ENCODE results near the gene WFDC2.

Gene WFDC2

DNA sequence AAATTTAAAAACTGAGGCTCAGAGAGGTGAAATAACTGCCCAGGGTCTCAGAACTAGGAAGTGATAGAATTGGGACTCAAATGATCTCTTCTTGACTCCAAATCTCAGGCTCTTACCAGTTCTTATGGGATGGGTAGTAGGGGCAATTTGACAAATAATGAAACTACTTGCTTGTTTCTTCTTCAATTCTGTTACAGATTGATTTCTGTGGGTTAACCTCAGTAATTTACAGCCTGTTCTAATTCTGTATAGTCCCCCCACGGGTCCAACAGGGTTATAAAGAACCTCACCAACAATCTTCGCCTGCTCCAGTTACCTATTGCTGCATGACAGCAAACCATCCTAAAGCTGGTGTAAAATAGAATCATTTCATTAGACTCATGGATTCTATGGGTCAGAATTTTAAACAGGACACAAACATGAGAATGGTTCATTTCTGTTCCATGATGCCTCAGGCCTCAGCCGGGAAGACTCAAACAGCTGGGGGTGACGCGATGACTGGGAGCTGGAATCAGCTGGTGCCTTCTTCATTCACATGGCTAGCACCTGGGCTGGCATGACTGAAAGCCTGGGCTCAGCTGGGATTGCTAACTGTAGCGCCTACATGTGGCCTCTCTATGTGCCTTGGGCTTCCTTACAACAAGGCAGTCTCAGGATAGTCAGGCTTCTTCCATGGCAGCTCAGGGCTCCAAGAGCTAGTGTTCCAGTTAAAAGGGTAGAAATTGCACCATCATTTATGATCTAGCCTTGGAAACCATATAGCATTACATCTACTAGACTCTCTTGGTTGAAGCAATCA is 6.6 kb upstream of the WFDC2 start:
- TF ChIP-seq, protein P1, sequence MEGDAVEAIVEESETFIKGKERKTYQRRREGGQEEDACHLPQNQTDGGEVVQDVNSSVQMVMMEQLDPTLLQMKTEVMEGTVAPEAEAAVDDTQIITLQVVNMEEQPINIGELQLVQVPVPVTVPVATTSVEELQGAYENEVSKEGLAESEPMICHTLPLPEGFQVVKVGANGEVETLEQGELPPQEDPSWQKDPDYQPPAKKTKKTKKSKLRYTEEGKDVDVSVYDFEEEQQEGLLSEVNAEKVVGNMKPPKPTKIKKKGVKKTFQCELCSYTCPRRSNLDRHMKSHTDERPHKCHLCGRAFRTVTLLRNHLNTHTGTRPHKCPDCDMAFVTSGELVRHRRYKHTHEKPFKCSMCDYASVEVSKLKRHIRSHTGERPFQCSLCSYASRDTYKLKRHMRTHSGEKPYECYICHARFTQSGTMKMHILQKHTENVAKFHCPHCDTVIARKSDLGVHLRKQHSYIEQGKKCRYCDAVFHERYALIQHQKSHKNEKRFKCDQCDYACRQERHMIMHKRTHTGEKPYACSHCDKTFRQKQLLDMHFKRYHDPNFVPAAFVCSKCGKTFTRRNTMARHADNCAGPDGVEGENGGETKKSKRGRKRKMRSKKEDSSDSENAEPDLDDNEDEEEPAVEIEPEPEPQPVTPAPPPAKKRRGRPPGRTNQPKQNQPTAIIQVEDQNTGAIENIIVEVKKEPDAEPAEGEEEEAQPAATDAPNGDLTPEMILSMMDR (IDR thresholded peaks at IDR 0.05; ENCODE audit: insufficient read depth, low read depth, low read length, missing control alignments) = no peak

DNA sequence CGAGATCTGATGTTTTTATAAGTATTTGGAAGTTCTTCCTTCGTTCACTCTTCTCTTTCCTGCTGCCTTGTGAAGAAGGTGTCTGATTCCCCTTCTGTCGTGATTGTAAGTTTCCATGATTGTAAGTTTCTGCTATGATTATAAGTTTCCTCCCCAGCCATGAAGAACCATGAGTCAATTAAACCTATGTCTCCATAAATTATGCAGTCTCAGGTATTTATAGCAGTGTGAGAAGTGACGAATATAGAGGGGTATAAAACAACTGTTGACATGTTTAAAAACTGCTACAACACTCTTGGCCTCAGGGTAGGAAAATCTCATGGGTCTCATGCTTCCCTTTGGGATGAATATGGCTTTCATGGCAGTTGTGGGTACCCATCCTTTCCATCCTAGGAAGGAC is 5.8 kb upstream of the WFDC2 start:
- H3K4me3 ChIP-seq (ENCODE audit: low read depth, low read length) = no peak overlapping the region
- TF ChIP-seq, protein P1 (IDR thresholded peaks at IDR 0.05; ENCODE audit: insufficient read depth, low read depth, low read length, missing control alignments) = no peak
- DNase-seq (ENCODE audit: low read depth) = no peak

More for the DNA sequence above, 6.6 kb upstream of the WFDC2 start:
- H3K4me3 ChIP-seq (ENCODE audit: low read depth, low read length) = no peak overlapping the region
- DNase-seq (ENCODE audit: low read depth) = no peak

DNA sequence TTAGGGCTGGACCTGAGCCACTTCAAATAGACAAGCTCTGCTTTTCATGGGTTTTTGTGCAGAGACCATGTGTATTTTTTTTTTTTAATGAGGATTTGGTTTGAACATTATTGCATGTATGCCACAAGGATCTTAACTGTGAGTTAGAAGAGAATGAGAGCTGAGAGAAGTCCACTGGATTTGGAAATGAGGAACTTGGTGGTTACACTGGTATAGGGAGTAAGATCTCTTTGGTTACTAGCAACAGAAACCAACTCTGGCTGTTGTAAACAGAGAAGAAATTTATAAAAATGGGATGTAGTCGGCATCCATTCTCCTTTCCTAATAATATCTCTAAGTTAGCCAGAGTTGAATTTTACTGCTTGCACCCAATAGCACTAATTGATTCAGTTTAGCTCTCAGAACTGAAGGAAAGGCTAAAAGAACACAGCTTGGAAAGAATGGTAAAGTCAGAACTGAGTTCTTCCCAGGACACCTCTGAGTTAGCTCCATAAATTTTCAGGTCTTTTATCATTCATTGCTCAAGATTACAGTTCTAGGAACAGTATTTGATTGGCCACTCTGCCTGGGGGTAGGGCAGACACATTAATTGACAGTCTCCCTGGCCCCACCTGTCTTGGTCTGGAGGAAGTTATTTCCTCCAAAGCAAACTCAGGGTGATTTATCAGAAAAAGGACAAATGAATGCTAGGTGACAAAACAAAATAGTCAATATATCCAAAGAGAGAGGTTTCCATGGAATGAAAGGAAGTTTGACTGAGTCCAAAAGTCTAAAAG is 3.9 kb upstream of the WFDC2 start:
- no peak overlapping the region for H3K4me3 ChIP-seq (ENCODE audit: low read depth, low read length)
- TF ChIP-seq, protein P1 (IDR thresholded peaks at IDR 0.05; ENCODE audit: insufficient read depth, low read depth, low read length, missing control alignments) = no peak
- DNase-seq (ENCODE audit: low read depth) = no peak

DNA sequence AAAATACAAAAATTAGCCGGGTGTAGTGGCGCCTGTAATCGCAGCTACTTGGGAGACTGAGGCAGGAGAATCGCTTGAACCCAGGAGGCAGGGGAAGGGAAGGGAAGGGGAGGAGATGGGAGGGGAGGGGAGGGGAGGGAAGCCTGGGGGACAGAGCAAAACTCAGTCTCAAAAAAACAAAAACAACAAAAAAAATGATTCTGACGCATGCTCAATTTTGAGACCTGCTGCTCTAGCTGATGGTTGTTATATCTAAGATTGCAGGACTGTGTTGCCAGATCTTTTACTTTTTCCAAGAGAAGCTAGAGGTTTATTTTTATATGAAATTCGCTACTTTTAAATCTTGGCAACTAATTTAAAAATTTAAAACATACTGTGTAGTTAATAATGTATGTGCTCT is 2.4 kb upstream of the WFDC2 start:
- DNase-seq (ENCODE audit: low read depth) = no peak
- no peak overlapping the region for H3K4me3 ChIP-seq (ENCODE audit: low read depth, low read length)
- TF ChIP-seq, protein P1 (IDR thresholded peaks at IDR 0.05; ENCODE audit: insufficient read depth, low read depth, low read length, missing control alignments) = no peak

DNA sequence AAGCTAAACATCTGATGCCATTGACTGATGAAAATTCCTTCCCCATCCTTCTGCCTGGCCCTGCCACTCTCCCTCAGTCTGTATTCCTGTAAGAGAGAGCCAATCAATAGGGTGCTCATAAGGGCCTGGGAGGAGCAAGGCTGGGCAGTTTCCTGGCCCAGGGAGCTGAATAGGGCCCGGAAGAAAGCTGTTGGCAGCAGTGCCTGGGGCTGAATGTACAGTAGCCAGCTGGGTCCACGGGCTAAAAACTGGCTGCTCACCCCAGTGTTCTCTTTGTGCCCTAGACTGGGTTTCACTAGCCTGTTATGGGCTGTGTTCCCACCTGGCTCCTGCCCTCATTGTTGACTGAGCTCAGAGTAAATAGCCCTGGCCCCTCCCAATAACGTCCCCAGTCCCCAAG is 1.7 kb upstream of the WFDC2 start:
- no peak for DNase-seq (ENCODE audit: low read depth)
- no peak overlapping the region for H3K4me3 ChIP-seq (ENCODE audit: low read depth, low read length)
- TF ChIP-seq, protein P1 (IDR thresholded peaks at IDR 0.05; ENCODE audit: insufficient read depth, low read depth, low read length, missing control alignments) = no peak

DNA sequence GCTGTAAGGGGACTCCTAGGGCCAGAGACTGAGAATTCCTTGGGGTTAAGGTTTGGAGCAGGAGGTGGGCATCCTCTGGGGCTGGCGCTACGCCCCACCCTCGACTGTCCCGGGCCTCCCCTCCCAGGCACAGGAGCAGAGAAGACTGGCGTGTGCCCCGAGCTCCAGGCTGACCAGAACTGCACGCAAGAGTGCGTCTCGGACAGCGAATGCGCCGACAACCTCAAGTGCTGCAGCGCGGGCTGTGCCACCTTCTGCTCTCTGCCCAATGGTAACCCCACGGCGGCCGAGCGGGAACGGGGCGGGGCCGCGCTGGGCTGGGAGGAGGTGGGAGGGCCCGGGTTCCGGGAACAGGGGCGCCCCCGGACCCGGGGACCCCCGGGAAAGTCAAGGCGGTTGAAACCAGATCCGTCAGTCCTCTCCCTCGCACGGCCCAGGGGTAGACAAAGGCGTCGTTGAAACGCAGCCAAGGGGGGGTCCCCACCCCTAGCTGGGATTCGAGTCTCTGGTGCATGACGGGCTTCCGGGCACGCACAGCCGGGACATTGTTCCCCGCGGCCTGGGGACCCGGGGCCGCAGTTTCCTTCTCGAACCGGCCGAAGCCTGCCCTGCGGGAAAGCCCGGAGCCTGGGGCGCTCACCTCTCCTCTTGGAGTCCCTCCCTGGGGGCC is 844 bp downstream of the WFDC2 start:
- H3K4me3 ChIP-seq (ENCODE audit: low read depth, low read length) = peak overlapping the region; percentile 18; the same call in 1 of the 2 replicates
- DNase-seq (ENCODE audit: low read depth) = peak; percentile 23
- TF ChIP-seq, protein P1 (IDR thresholded peaks at IDR 0.05; ENCODE audit: insufficient read depth, low read depth, low read length, missing control alignments) = no peak

Data from GM12865 (cell line).